Stimulated activated naive CD4-positive, alpha-beta T cell (primary cell): Measurements from ENCODE around the gene ZNF248.
"Not testable (repeated sequence)": the region's sequence is repeated elsewhere in the genome, so short reads cannot be mapped to it uniquely, and the experiment has no call there.

Experiments used
- DNase-seq, 6 experiments: peaks; one replicate each; lab custom pipeline; 2025; lab: John Stamatoyannopoulos, UW

ZNF248 gene

GRCh38 chr10:37857287-37858211 lies at the start of gene ZNF248:
TSS of gene ZNF248 (minus strand) at chr10:37857610. CDS start at chr10:37856310, 1,300 bp downstream.
- DNase-seq = peak; percentile 88 to 95 (median 92)

GRCh38 chr10:37906382-37906781 lies 49.0 kb upstream of the ZNF248 start:
- DNase-seq = no peak

GRCh38 chr10:37896436-37896835 lies 39.0 kb upstream of the ZNF248 start:
- no peak for DNase-seq

- no peak for DNase-seq
These were observed 38.3 kb upstream of the ZNF248 start for GRCh38 chr10:37895674-37896073.

GRCh38 chr10:37885850-37886249 lies 28.4 kb upstream of the ZNF248 start:
- no peak for DNase-seq

GRCh38 chr10:37872955-37873354 lies 15.5 kb upstream of the ZNF248 start:
- no peak for DNase-seq

GRCh38 chr10:37872283-37872682 lies 14.9 kb upstream of the ZNF248 start:
- no peak for DNase-seq

- no peak for DNase-seq
These were observed 14.3 kb upstream of the ZNF248 start for GRCh38 chr10:37871568-37872251.

- no peak for DNase-seq
These were observed 13.7 kb upstream of the ZNF248 start for GRCh38 chr10:37871143-37871542.

- DNase-seq = no peak
These were observed 11.4 kb upstream of the ZNF248 start for GRCh38 chr10:37868796-37869195.

GRCh38 chr10:37865957-37866803 lies 8.8 kb upstream of the ZNF248 start:
- DNase-seq = no peak

- DNase-seq = no peak
These were observed 7.9 kb upstream of the ZNF248 start for GRCh38 chr10:37865264-37865663.

GRCh38 chr10:37860494-37861190 lies 3.2 kb upstream of the ZNF248 start:
- no peak for DNase-seq

- not testable (repeated sequence) for DNase-seq
These were observed 1.9 kb upstream of the ZNF248 start for GRCh38 chr10:37859270-37859669.

GRCh38 chr10:37856881-37857286 lies 526 bp downstream of the ZNF248 start:
- DNase-seq = peak in 3 of 6 experiments; percentile 47 to 61 (median 48)

GRCh38 chr10:37855636-37856035 lies 1.8 kb downstream of the ZNF248 start:
- no peak for DNase-seq

GRCh38 chr10:37854626-37855025 lies 2.8 kb downstream of the ZNF248 start:
- no peak for DNase-seq

GRCh38 chr10:37844644-37845043 lies 12.8 kb downstream of the ZNF248 start:
- DNase-seq = no peak

GRCh38 chr10:37839243-37839642 lies 18.2 kb downstream of the ZNF248 start:
- no peak for DNase-seq

- no peak for DNase-seq
These were observed 25.7 kb downstream of the ZNF248 start for GRCh38 chr10:37831495-37832333.

GRCh38 chr10:37826806-37827205 lies 30.6 kb downstream of the ZNF248 start:
- DNase-seq = no peak
